Breast epithelium (tissue), 3 donors: Measurements from ENCODE around the gene WDR90.

Experiments
- CTCF ChIP-seq, 3 donors: fragments of 450-650 bp; IDR thresholded peaks; one replicate each; pipeline ENCODE4 v1.5.1; 2016 to 2017; ENCODE audit warnings: antibody characterized with exemption in 3 of 3, mild to moderate bottlenecking in 3 of 3, moderate library complexity in 3 of 3
- POLR2A ChIP-seq: fragments of 450-650 bp; IDR thresholded peaks from one replicate; pipeline ENCODE4 v1.6.1; 2016; ENCODE audit warnings: antibody characterized with exemption, mild to moderate bottlenecking, moderate library complexity

GRCh38 chr16:608019-608418 is 41.1 kb upstream of the WDR90 start:
- TF ChIP-seq CTCF (IDR thresholded peaks at IDR 0.05) (no peak), POLR2A (no peak)
